Small intestine (tissue), 7 donors: Measurements from ENCODE around the gene TRIM23. TPM values are rescaled to one million over a fixed set of nuclear protein-coding genes. Genes with fewer than 3 reads are reported as not detected.

Experiments used
- DNase-seq, 2 donors: peaks; one replicate each; pipeline versions ENCODE4 v3.0.0 to v3.0.0-alpha.2; 2013
- FAIRE-seq: peaks from 2 replicates; lab custom pipeline; 2012; peaks lifted over from hg19 to GRCh38; lab: Jason Lieb, UNC
- H3K27ac ChIP-seq, 3 donors: one replicate each; pipeline ENCODE4 v1.5.1; 2013; ENCODE audit warnings: low read length in 2 of 3, mild to moderate bottlenecking in 2 of 3, control low read depth in 1 of 3, inconsistent platforms in 1 of 3, low read depth in 1 of 3, moderate library complexity in 1 of 3
- H3K27me3 ChIP-seq, 3 donors: one replicate each; pipeline ENCODE4 v1.6.1; 2013; ENCODE audit warnings: low read length in 3 of 3, inconsistent platforms in 1 of 3; ENCODE audit not compliant: control insufficient read depth in 3 of 3, insufficient read depth in 3 of 3
- H3K36me3 ChIP-seq, 3 donors: one replicate each; pipeline ENCODE4 v1.6.1; 2013; ENCODE audit warnings: low read length in 3 of 3, inconsistent platforms in 1 of 3, low read depth in 1 of 3, mild to moderate bottlenecking in 1 of 3, moderate library complexity in 1 of 3; ENCODE audit not compliant: control insufficient read depth in 3 of 3, insufficient read depth in 2 of 3
- H3K4me1 ChIP-seq, 3 donors: one replicate each; pipeline ENCODE4 v1.6.1; 2013; ENCODE audit warnings: low read length in 2 of 3, inconsistent platforms in 1 of 3, low read depth in 1 of 3, mild to moderate bottlenecking in 1 of 3, moderate library complexity in 1 of 3; ENCODE audit not compliant: control insufficient read depth in 3 of 3, insufficient read depth in 2 of 3
- H3K4me3 ChIP-seq, 3 donors: one replicate each; pipeline ENCODE4 v1.5.1; 2013; ENCODE audit warnings: low read length in 3 of 3, control low read depth in 1 of 3, inconsistent platforms in 1 of 3, low read depth in 1 of 3, mild to moderate bottlenecking in 1 of 3, moderate library complexity in 1 of 3
- H3K9me3 ChIP-seq, 2 donors: one replicate each; pipeline ENCODE4 v1.6.1; 2013; ENCODE audit warnings: low read depth in 1 of 2, low read length in 1 of 2; ENCODE audit not compliant: control insufficient read depth in 2 of 2, insufficient read depth in 1 of 2
- WGBS, 3 donors: extraction: QIAGEN DNeasy Blood & Tissue Kit; methylation state at CpG; one replicate each; pipeline ENCODE4 v1.1.7; 2013; 5-methylcytosine and 5-hydroxymethylcytosine counted together
- polyA plus RNA-seq, 4 donors: library from polyadenylated mRNA; stranded (reverse) in 3 of 4; unstranded in 1 of 4; fragments of 200-250 nt in 3 of 4; fragments of 120-200 nt in 1 of 4; gene quantifications; one replicate each; pipeline versions ENCODE4 v1.2.1 to v1.2.3, GENCODE V29; 2013
- donor health status: healthy with polysubstance abuse.
- donor health status: control.
- donor health status: control.
- donor health status: Bipolar disorder and iron deficiency.
- donor health status: healthy.

TRIM23 gene
- polyA plus RNA-seq, 4 donors = 2.7 to 11.5 (median 3.3) TPM

DNA sequence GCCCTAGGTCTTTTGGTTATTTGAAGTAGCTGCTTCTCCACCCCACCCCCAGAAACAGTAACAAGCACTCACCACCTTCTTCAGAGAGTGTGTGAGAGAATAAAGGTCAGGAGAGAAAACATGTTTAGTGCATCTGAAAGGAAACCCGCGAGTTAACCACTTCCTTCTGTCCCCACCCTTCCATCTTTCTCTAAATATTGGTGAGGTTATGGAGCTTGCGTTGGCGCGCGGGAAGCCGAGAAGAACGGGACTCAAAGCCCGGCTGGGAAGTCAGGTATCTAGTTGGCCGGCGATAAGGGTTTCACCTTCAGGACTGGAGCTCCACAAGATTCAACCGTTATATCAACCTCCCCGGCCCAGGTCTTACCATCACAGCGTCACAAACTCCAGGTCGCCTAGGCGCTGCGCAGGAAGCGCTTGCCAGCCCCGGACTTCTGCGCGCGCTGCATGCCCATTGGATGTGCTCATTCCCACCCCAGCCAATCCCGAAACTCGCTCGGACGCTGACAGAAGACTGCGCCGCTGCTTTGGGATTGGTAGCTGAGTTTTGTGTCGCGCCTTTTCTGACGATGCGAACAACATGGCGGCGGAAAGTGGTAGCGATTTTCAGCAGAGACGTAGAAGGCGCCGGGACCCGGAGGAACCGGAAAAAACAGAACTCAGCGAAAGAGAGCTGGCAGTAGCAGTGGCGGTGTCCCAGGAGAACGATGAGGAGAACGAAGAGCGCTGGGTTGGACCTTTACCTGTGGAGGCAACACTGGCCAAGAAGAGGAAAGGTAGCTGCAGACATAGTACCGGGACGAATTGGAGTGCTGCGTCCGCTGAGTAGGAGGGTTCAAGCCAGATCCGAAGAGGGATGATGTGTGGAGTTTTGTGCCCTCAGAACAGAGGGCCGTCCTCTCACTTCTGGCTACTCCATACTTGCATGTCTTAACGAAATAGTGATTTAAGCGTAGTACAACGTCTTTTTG is 61.1 kb downstream of the TRIM23 start, which contains the start of the genes CENPK and PPWD1:
TSS of gene CENPK (minus strand) at position 438 of the 971 bp plus-strand sequence. CDS start 8,261 bp downstream, outside the sequence.
TSS of gene PPWD1 (plus strand) at position 566 of the 971 bp plus-strand sequence. CDS start at position 581, 15 bp downstream.
- no peak for FAIRE-seq
- H3K9me3 ChIP-seq = no peaks in the 10 kb centered on the region

DNA sequence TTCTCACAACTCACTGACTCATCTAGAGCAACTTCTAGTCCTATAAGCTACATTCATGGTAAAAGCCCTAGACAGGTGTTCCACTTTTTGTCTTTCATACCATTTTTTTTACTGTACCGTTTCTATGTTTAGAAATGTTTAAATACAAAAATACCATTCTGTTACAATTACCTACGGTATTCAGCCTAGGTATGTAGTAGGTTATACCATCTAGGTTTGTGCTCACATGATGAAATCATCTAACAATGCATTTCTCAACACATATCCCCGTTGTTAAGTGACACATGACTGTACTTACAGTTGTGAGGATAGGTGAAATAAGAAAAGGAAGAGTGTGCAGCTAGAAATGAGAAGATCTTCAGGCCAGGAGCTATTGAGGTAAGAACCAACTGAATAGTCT is 67.4 kb downstream of the TRIM23 start:
- peaks cover 0 to 5% (median 0%) of the 10 kb centered on the region in 3 donors for H3K36me3 ChIP-seq
- H3K9me3 ChIP-seq = no peaks in the 10 kb centered on the region
- no peak for DNase-seq
- no peak for FAIRE-seq
- H3K27ac ChIP-seq = no peak overlapping the region
- H3K4me3 ChIP-seq = no peak overlapping the region
- H3K27me3 ChIP-seq = no peaks in the 10 kb centered on the region
- WGBS, 3 donors = 88 to 96% (median 93%) methylated on average over 3 of the region's 3 CpGs
- no peaks in the 10 kb centered on the region for H3K4me1 ChIP-seq

More for the DNA sequence above, 61.1 kb downstream of the TRIM23 start, which contains the start of the genes CENPK and PPWD1:
- Histone ChIP-seq H3K27ac (peak within 1 kb of the TSS; percentile 89 to 93 (median 92)), H3K36me3 (no peaks in the 10 kb centered on the region), H3K4me1 (peaks cover 2 to 4% (median 2%) of the 10 kb centered on the region in 3 donors), H3K27me3 (no peaks in the 10 kb centered on the region), H3K4me3 (peak within 1 kb of the TSS; percentile 42 to 82 (median 74))
- DNase-seq = peak; percentile 96 to 98
- WGBS, 3 donors = 0% methylated on average over 54 of the region's 54 CpGs

DNA sequence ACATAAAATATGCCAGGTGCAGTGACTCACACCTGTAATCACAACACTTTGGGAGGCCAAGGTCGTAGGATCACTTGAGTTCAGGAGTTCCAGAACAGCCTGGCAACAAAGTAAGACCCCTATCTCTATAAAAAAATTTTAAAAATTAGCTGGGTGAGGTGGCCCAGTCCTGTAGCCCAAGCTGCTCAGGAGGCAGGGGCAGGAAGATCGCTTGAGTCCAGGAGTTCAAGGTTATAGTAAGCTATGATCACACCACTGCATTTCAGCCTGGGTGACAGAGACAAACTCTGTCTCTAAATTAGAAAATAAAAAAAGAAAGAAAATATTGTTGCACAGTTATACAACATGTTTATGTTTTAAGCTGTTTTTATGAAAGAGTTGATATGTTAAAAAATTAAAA is 68.0 kb downstream of the TRIM23 start:
- FAIRE-seq = no peak
- Histone ChIP-seq H3K9me3 (no peaks in the 10 kb centered on the region), H3K36me3 (peaks cover 0 to 5% (median 0%) of the 10 kb centered on the region in 3 donors), H3K27ac (no peak overlapping the region), H3K27me3 (no peaks in the 10 kb centered on the region), H3K4me3 (no peak overlapping the region), H3K4me1 (no peaks in the 10 kb centered on the region)
- 68 to 87% (median 76%) methylated on average over 2 of the region's 2 CpGs for WGBS, 3 donors
- DNase-seq = no peak

DNA sequence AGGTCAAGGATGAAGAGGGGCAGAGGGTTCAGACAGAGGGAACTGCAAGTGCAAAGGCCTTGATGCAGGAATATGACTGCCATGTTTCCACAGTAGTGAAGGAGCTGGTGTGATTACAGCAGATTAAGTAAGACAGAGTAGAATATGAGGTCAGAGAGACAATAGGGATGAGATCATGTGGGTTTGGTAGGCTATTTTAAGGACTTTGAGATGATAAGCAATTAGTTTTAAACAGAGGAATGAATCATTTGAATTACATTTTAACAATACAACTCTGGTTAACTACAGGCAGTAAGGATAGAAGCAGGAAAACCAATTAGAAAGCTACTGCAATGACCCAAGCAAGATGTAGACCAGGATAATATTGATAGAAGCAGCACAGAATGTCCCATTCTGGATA is 68.8 kb downstream of the TRIM23 start:
- H3K27me3 ChIP-seq = no peaks in the 10 kb centered on the region
- DNase-seq (no peak), FAIRE-seq (no peak)
- no peaks in the 10 kb centered on the region for H3K4me1 ChIP-seq
- H3K9me3 ChIP-seq = no peaks in the 10 kb centered on the region
- H3K4me3 ChIP-seq = no peak overlapping the region
- no peak overlapping the region for H3K27ac ChIP-seq
- peaks cover 0 to 7% (median 0%) of the 10 kb centered on the region in 3 donors for H3K36me3 ChIP-seq

GRCh38 chr5:65553941-65554340 is 70.2 kb downstream of the TRIM23 start:
- H3K27me3 ChIP-seq = no peaks in the 10 kb centered on the region
- H3K4me3 ChIP-seq = no peak overlapping the region
- no peak overlapping the region for H3K27ac ChIP-seq
- H3K36me3 ChIP-seq = peaks cover 0 to 10% (median 0%) of the 10 kb centered on the region in 3 donors
- 85 to 93% (median 88%) methylated on average over 5 of the region's 5 CpGs for WGBS, 3 donors
- H3K9me3 ChIP-seq = no peaks in the 10 kb centered on the region
- H3K4me1 ChIP-seq = no peaks in the 10 kb centered on the region
- DNase-seq = no peak
- FAIRE-seq = no peak

- DNase-seq (no peak), FAIRE-seq (no peak)
- H3K27me3 ChIP-seq = no peaks in the 10 kb centered on the region
- no peaks in the 10 kb centered on the region for H3K4me1 ChIP-seq
- H3K27ac ChIP-seq = no peak overlapping the region
- no peaks in the 10 kb centered on the region for H3K9me3 ChIP-seq
- WGBS, 3 donors = 83 to 85% (median 85%) methylated on average over 7 of the region's 7 CpGs
- H3K36me3 ChIP-seq = peaks cover 0 to 6% (median 0%) of the 10 kb centered on the region in 3 donors
- H3K4me3 ChIP-seq = no peak overlapping the region
These were observed 75.9 kb downstream of the TRIM23 start for GRCh38 chr5:65548281-65548680.

DNA sequence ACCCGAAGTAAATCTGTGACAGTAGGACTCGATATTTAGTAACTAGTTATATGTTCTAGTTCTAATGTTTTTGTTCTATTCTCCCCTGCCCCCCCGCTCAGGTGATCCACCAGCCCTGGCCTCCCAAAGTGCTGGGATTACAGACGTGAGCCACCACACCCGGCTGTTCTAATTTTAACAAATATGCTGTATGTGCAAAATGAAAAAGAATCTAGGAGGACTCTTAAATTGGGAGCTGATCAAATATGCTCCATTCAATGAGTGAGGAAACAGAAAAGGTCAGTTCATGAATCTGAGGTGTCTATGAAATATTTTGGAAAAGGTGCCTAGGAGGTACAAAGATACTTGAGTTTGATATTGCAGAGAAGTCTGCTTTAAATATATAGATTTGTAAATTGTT is 78.0 kb downstream of the TRIM23 start:
- DNase-seq (no peak), FAIRE-seq (no peak)
- no peak overlapping the region for H3K27ac ChIP-seq
- H3K27me3 ChIP-seq = no peaks in the 10 kb centered on the region
- 83 to 92% (median 91%) methylated on average over 5 of the region's 5 CpGs for WGBS, 3 donors
- H3K4me3 ChIP-seq = no peak overlapping the region
- no peaks in the 10 kb centered on the region for H3K9me3 ChIP-seq
- H3K36me3 ChIP-seq = peaks cover 0 to 6% (median 0%) of the 10 kb centered on the region in 3 donors
- no peaks in the 10 kb centered on the region for H3K4me1 ChIP-seq

GRCh38 chr5:65544473-65544872 is 79.7 kb downstream of the TRIM23 start:
- no peak for DNase-seq
- Histone ChIP-seq H3K36me3 (no peaks in the 10 kb centered on the region), H3K4me3 (no peak overlapping the region), H3K27me3 (no peaks in the 10 kb centered on the region), H3K9me3 (no peaks in the 10 kb centered on the region), H3K4me1 (no peaks in the 10 kb centered on the region), H3K27ac (no peak overlapping the region)
- FAIRE-seq = no peak
- WGBS, 3 donors = 93 to 97% (median 96%) methylated on average over 4 of the region's 4 CpGs
